Sigmoid colon (tissue), 7 donors: ENCODE measurements around the gene NOSIP. TPM values are rescaled to one million over a fixed set of nuclear protein-coding genes. Genes with fewer than 3 reads are reported as not detected.
A peak's percentile ranks its signal among the peaks of the same experiment; 100 is the strongest.

Experiments
- DNase-seq: peaks from one replicate; pipeline ENCODE4 v3.0.0-alpha.2; 2019
- H3K27ac ChIP-seq, 4 donors: fragments of 200-600 bp; sonication (generic); one replicate each; pipeline ENCODE4 v1.5.1; 2016 to 2019; ENCODE audit warnings: mild to moderate bottlenecking in 1 of 4
- H3K27me3 ChIP-seq, 3 donors: fragments of 200-600 bp; sonication (generic); one replicate each; pipeline ENCODE4 v1.5.1; 2019; ENCODE audit warnings: mild to moderate bottlenecking in 1 of 3
- H3K36me3 ChIP-seq, 4 donors: fragments of 200-600 bp; sonication (generic); one replicate each; pipeline ENCODE4 v1.5.1; 2016 to 2019
- H3K4me1 ChIP-seq, 4 donors: fragments of 200-600 bp; sonication (generic); one replicate each; pipeline ENCODE4 v1.5.1; 2017 to 2019
- H3K4me3 ChIP-seq, 4 donors: fragments of 200-600 bp; sonication (generic); one replicate each; pipeline ENCODE4 v1.5.1; 2017 to 2019; ENCODE audit warnings: mild to moderate bottlenecking in 2 of 4, moderate library complexity in 1 of 4
- H3K9me3 ChIP-seq, 4 donors: fragments of 200-600 bp in 3 of 4; sonication (generic) in 3 of 4; one replicate each; pipeline versions ENCODE4 v1.5.1 to v1.6.1; 2013 to 2019
- CTCF ChIP-seq, 4 experiments: fragments of 450-650 bp in 3 of 4; fragments of 200-600 bp in 1 of 4; IDR thresholded peaks; one replicate each; pipeline ENCODE4 v1.5.1; 2016 to 2019; ENCODE audit warnings: antibody characterized with exemption in 4 of 4, mild to moderate bottlenecking in 3 of 4, moderate library complexity in 2 of 4
- EP300 ChIP-seq, 4 donors: sonication (generic); formaldehyde crosslinking; IDR thresholded peaks; one replicate each; pipeline ENCODE4 v1.6.1; 2017; ENCODE audit warnings: antibody characterized with exemption in 4 of 4
- POLR2A ChIP-seq, 2 donors: fragments of 450-650 bp; IDR thresholded peaks; one replicate each; pipeline ENCODE4 v1.6.1; 2016; ENCODE audit warnings: antibody characterized with exemption in 2 of 2, mild to moderate bottlenecking in 2 of 2, moderate library complexity in 2 of 2
- POLR2AphosphoS5 ChIP-seq, 4 donors: sonication (generic); formaldehyde crosslinking; IDR thresholded peaks; one replicate each; pipeline ENCODE4 v1.6.1; 2017; ENCODE audit warnings: antibody characterized with exemption in 4 of 4
- WGBS, 2 donors: extraction: QIAGEN DNeasy Blood & Tissue Kit; methylation state at CpG; one replicate each; pipeline ENCODE4 v1.1.7; 2013; 5-methylcytosine and 5-hydroxymethylcytosine counted together
- intact Hi-C: fragments of 100-400 bp; cut with DNase I; formaldehyde crosslinking; loops from one replicate; pipeline ENCODE4 v1.15.1; 2023
- polyA plus RNA-seq, 3 donors: library from polyadenylated mRNA; stranded (reverse); fragments of 200-250 nt; gene quantifications; one replicate each; pipeline ENCODE4 v1.2.3, GENCODE V29; 2013
- total RNA-seq, 4 donors: library from RNA; depleted of rRNA; stranded (reverse); fragments of >200 nt; gene quantifications; one replicate each; pipeline ENCODE4 v1.1.0, GENCODE V29; 2016
- donor health status: healthy with polysubstance abuse.
- donor health status: Bipolar disorder and iron deficiency.
- donor health status: healthy.

Gene NOSIP
- total and polyA plus RNA-seq, 7 donors = 47.6 to 123 (median 67.8) TPM

- WGBS, 2 donors = 13 to 36% methylated on average over 15 of the region's 15 CpGs
- no peak for DNase-seq
- Histone ChIP-seq H3K36me3 (peaks cover 0 to 4% (median 2%) of the 10 kb centered on the region in 4 donors), H3K27ac (peak within 1 kb of the TSS; percentile 78 to 83 (median 79)), H3K9me3 (no peaks in the 10 kb centered on the region), H3K4me1 (peaks cover 0 to 22% (median 16%) of the 10 kb centered on the region in 4 donors), H3K27me3 (no peaks in the 10 kb centered on the region), H3K4me3 (peak within 1 kb of the TSS; percentile 51 to 69 (median 58))
- TF ChIP-seq POLR2AphosphoS5 (IDR thresholded peaks at IDR 0.05) (no peak), CTCF (IDR thresholded peaks at IDR 0.05) (no peak), POLR2A (IDR thresholded peaks at IDR 0.05) (no peak), EP300 (IDR thresholded peaks at IDR 0.05) (no peak)
- intact Hi-C loops = no loop called here
These were observed 702 bp upstream of the NOSIP start, which contains the start of gene PRRG2 for GRCh38 chr19:49581007-49581508. Gene PRRG2, plus strand, starts transcription at chr19:49581316. Its CDS starts 1,904 bp downstream, at chr19:49583220.

GRCh38 chr19:49579947-49580263, 451 bp downstream of the NOSIP start:
- Histone ChIP-seq H3K27me3 (no peaks in the 10 kb centered on the region), H3K36me3 (peaks cover 0 to 16% (median 7%) of the 10 kb centered on the region in 4 donors), H3K4me1 (peaks cover 0 to 22% (median 16%) of the 10 kb centered on the region in 4 donors), H3K9me3 (no peaks in the 10 kb centered on the region), H3K27ac (peak overlapping the region; percentile 78 to 83 (median 79)), H3K4me3 (peak overlapping the region; percentile 51 to 69 (median 58))
- WGBS, 2 donors = 1 to 2% methylated on average over 8 of the region's 8 CpGs
- intact Hi-C loops = no loop called here
- no peak for DNase-seq
- TF ChIP-seq EP300 (IDR thresholded peaks at IDR 0.05) = no peak

DNA sequence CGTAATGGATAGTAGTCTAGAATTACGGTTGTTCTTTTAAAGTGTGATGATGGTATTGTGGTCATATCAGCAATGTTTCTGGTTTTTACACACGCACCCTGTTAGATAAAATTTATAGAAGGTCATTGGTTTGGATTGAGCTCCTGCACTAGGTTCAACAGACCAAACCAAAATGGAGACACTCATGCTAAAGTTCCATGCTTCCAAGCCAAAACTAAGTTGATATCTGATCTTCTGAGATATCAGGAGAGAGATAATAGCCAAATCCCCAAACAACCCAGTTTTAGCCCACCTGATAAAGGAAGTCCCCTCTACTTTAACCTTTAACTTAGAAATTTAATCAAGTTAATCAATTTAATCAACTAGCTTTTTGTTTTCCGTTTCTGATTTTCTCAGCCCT, 1.2 kb downstream of the NOSIP start:
- peaks cover 0 to 21% (median 9%) of the 10 kb centered on the region in 4 donors for H3K36me3 ChIP-seq
- H3K9me3 ChIP-seq = no peaks in the 10 kb centered on the region
- TF ChIP-seq CTCF (IDR thresholded peaks at IDR 0.05) (no peak), POLR2AphosphoS5 (IDR thresholded peaks at IDR 0.05) (no peak), POLR2A (IDR thresholded peaks at IDR 0.05) (no peak), EP300 (IDR thresholded peaks at IDR 0.05) (no peak)
- H3K4me3 ChIP-seq = peak overlapping the region in 1 of 4 donors; percentile 69
- H3K27me3 ChIP-seq = no peaks in the 10 kb centered on the region
- WGBS, 2 donors = 57 to 82% methylated on average over 4 of the region's 4 CpGs
- H3K4me1 ChIP-seq = peaks cover 0 to 22% (median 16%) of the 10 kb centered on the region in 4 donors
- no peak overlapping the region for H3K27ac ChIP-seq
- no peak for DNase-seq
- intact Hi-C loops = no loop called here

GRCh38 chr19:49574206-49574755, 6.1 kb downstream of the NOSIP start:
- no peaks in the 10 kb centered on the region for H3K9me3 ChIP-seq

GRCh38 chr19:49573425-49573824, 6.9 kb downstream of the NOSIP start:
- no peak for DNase-seq
- intact Hi-C loops = no loop called here
- Histone ChIP-seq H3K9me3 (no peaks in the 10 kb centered on the region), H3K27ac (no peak overlapping the region), H3K36me3 (peaks cover 0 to 27% (median 10%) of the 10 kb centered on the region in 4 donors), H3K4me1 (peaks cover 0 to 17% (median 9%) of the 10 kb centered on the region in 4 donors), H3K4me3 (no peak overlapping the region), H3K27me3 (no peaks in the 10 kb centered on the region)
- TF ChIP-seq POLR2AphosphoS5 (IDR thresholded peaks at IDR 0.05) (no peak), POLR2A (IDR thresholded peaks at IDR 0.05) (no peak), CTCF (IDR thresholded peaks at IDR 0.05) (no peak), EP300 (IDR thresholded peaks at IDR 0.05) (no peak)
- 88 to 89% methylated on average over 3 of the region's 3 CpGs for WGBS, 2 donors

More at GRCh38 chr19:49574206-49574755, 6.1 kb downstream of the NOSIP start:
- Histone ChIP-seq H3K4me1 (peaks cover 0 to 25% (median 12%) of the 10 kb centered on the region in 4 donors), H3K27ac (no peak overlapping the region), H3K27me3 (no peaks in the 10 kb centered on the region), H3K36me3 (peaks cover 0 to 27% (median 10%) of the 10 kb centered on the region in 4 donors), H3K4me3 (no peak overlapping the region)
- intact Hi-C loops = no loop called here
- TF ChIP-seq CTCF (IDR thresholded peaks at IDR 0.05) = no peak
- no peak for TF ChIP-seq POLR2AphosphoS5 (IDR thresholded peaks at IDR 0.05)
- no peak for DNase-seq
- WGBS, 2 donors = 84% methylated on average over 2 of the region's 2 CpGs
